ENCODE results near the gene PYGO1.
A peak's percentile ranks its signal among the peaks of the same experiment; 100 is the strongest.
"Not testable (repeated sequence)": the region's sequence is repeated elsewhere in the genome, so short reads cannot be mapped to it uniquely, and the experiment has no call there.

PYGO1 gene

GRCh38 chr15:55588070-55588814 is at the start of gene PYGO1:
TSS of gene PYGO1 (minus strand) at chr15:55588345. CDS start at chr15:55587883, 462 bp downstream.
- DNase-seq, result peak; percentile 46

GRCh38 chr15:55637086-55637485 is 48.9 kb upstream of the PYGO1 start:
- no peak for DNase-seq

GRCh38 chr15:55633731-55634130 is 45.6 kb upstream of the PYGO1 start:
- no peak for DNase-seq

- no peak for DNase-seq
These were observed 44.3 kb upstream of the PYGO1 start for GRCh38 chr15:55632434-55632833.

GRCh38 chr15:55630858-55631257 is 42.7 kb upstream of the PYGO1 start:
- DNase-seq, result no peak

GRCh38 chr15:55628369-55628730 is 40.2 kb upstream of the PYGO1 start:
- DNase-seq, result no peak

- no peak for DNase-seq
These were observed 39.7 kb upstream of the PYGO1 start for GRCh38 chr15:55627730-55628368.

GRCh38 chr15:55619783-55620182 is 31.6 kb upstream of the PYGO1 start:
- DNase-seq, result no peak

- DNase-seq, result no peak
These were observed 30.2 kb upstream of the PYGO1 start for GRCh38 chr15:55618387-55618786.

GRCh38 chr15:55615445-55615844 is 27.3 kb upstream of the PYGO1 start:
- DNase-seq, result no peak

GRCh38 chr15:55613727-55614126 is 25.6 kb upstream of the PYGO1 start:
- DNase-seq, result no peak

- DNase-seq, result no peak
These were observed 18.1 kb upstream of the PYGO1 start for GRCh38 chr15:55606214-55606613.

GRCh38 chr15:55601374-55601773 is 13.2 kb upstream of the PYGO1 start:
- no peak for DNase-seq

- no peak for DNase-seq
These were observed 11.3 kb upstream of the PYGO1 start for GRCh38 chr15:55599439-55599838.

- not testable (repeated sequence) for DNase-seq
These were observed 4.9 kb upstream of the PYGO1 start for GRCh38 chr15:55593019-55593418.

GRCh38 chr15:55590788-55591187 is 2.6 kb upstream of the PYGO1 start:
- DNase-seq, result no peak

GRCh38 chr15:55589287-55589686 is 1.1 kb upstream of the PYGO1 start:
- no peak for DNase-seq

GRCh38 chr15:55588815-55589115 is 620 bp upstream of the PYGO1 start:
- DNase-seq, result no peak

- DNase-seq, result no peak
These were observed 650 bp downstream of the PYGO1 start for GRCh38 chr15:55587321-55588069.

- no peak for DNase-seq
These were observed 1.3 kb downstream of the PYGO1 start for GRCh38 chr15:55586808-55587207.

GRCh38 chr15:55576943-55577342 is 11.2 kb downstream of the PYGO1 start:
- DNase-seq, result no peak

- DNase-seq, result no peak
These were observed 14.0 kb downstream of the PYGO1 start for GRCh38 chr15:55574096-55574495.

- no peak for DNase-seq
These were observed 14.9 kb downstream of the PYGO1 start for GRCh38 chr15:55573224-55573623.
